ENCODE measurements around the gene BRD1. TPM values are rescaled to one million over a fixed set of nuclear protein-coding genes. Genes with fewer than 3 reads are reported as not detected.

The BRD1 gene
- total RNA-seq, 1 donor from 2014 or later, result 37.4 TPM

- DNase-seq, result no peak
Measured at GRCh38 chr22:49772692-49773091, 55.0 kb downstream of the BRD1 start.

GRCh38 chr22:49771266-49772065 lies 56.2 kb downstream of the BRD1 start:
- peaks cover 7% of the 10 kb centered on the region for H3K9me3 ChIP-seq
- intact Hi-C loops (cut with DNase I), result no loop called here
- H3K4me3 ChIP-seq, result no peak overlapping the region
- no peak overlapping the region for H3K27ac ChIP-seq
- H3K27me3 ChIP-seq (ENCODE audit: low read depth), result no peaks in the 10 kb centered on the region
- ATAC-seq, result no peak
- H3K36me3 ChIP-seq, result peaks cover 41% of the 10 kb centered on the region
- peaks cover 15% of the 10 kb centered on the region for H3K4me1 ChIP-seq
- DNase-seq, result peak; percentile 44
- TF ChIP-seq CTCF (IDR thresholded peaks at IDR 0.05), result no peak

More at GRCh38 chr22:49772692-49773091, 55.0 kb downstream of the BRD1 start:
- Histone ChIP-seq H3K4me1 (peaks cover 15% of the 10 kb centered on the region), H3K4me3 (no peak overlapping the region), H3K9me3 (no peaks in the 10 kb centered on the region), H3K27ac (no peak overlapping the region), H3K36me3 (peaks cover 54% of the 10 kb centered on the region), H3K27me3 (ENCODE audit: low read depth) (no peaks in the 10 kb centered on the region)
- ATAC-seq, result no peak
- intact Hi-C loops (cut with DNase I), result no loop called here
- no peak for TF ChIP-seq CTCF (IDR thresholded peaks at IDR 0.05)

GRCh38 chr22:49770547-49771265 lies 57.0 kb downstream of the BRD1 start:
- no peaks in the 10 kb centered on the region for H3K27me3 ChIP-seq (ENCODE audit: low read depth)
- no peak overlapping the region for H3K27ac ChIP-seq
- no peak overlapping the region for H3K4me3 ChIP-seq
- TF ChIP-seq CTCF (IDR thresholded peaks at IDR 0.05), result no peak
- H3K9me3 ChIP-seq, result peaks cover 11% of the 10 kb centered on the region
- ATAC-seq (no peak), DNase-seq (peak; percentile 28)
- H3K4me1 ChIP-seq, result peaks cover 15% of the 10 kb centered on the region
- H3K36me3 ChIP-seq, result peaks cover 34% of the 10 kb centered on the region
- intact Hi-C loops (cut with DNase I), result no loop called here

GRCh38 chr22:49769691-49770546 lies 57.8 kb downstream of the BRD1 start:
- H3K27ac ChIP-seq, result no peak overlapping the region
- no peak overlapping the region for H3K4me3 ChIP-seq
- H3K9me3 ChIP-seq, result peaks cover 11% of the 10 kb centered on the region
- intact Hi-C loops (cut with DNase I), result no loop called here
- H3K27me3 ChIP-seq (ENCODE audit: low read depth), result no peaks in the 10 kb centered on the region
- ATAC-seq (peak in 1 of 2 donors; percentile 4), DNase-seq (peak; percentile 22)
- H3K4me1 ChIP-seq, result peaks cover 15% of the 10 kb centered on the region
- H3K36me3 ChIP-seq, result peaks cover 28% of the 10 kb centered on the region
- TF ChIP-seq CTCF (IDR thresholded peaks at IDR 0.05), result no peak

All from lower lobe of right lung (tissue), 2 donors.